Gastroesophageal sphincter (tissue), 3 donors: ENCODE measurements around the gene GAPDH.
"Not testable (repeated sequence)": the region's sequence is repeated elsewhere in the genome, so short reads cannot be mapped to it uniquely, and the experiment has no call there.

Experiments
- EP300 ChIP-seq: sonication (generic); formaldehyde crosslinking; IDR thresholded peaks from one replicate; pipeline ENCODE4 v1.6.1; 2017; ENCODE audit warnings: antibody characterized with exemption, mild to moderate bottlenecking
- POLR2A ChIP-seq, 2 donors: fragments of 450-650 bp; IDR thresholded peaks; one replicate each; pipeline ENCODE4 v1.6.1; 2017; ENCODE audit warnings: antibody characterized with exemption in 2 of 2, mild to moderate bottlenecking in 2 of 2, moderate library complexity in 1 of 2
- POLR2AphosphoS5 ChIP-seq: sonication (generic); formaldehyde crosslinking; IDR thresholded peaks from one replicate; pipeline ENCODE4 v1.6.1; 2017; ENCODE audit warnings: antibody characterized with exemption
- TF ChIP-seq, protein P1 (sequence below), 4 experiments: fragments of 200-600 bp in 2 of 4; fragments of 450-650 bp in 2 of 4; sonication (generic) in 1 of 4; IDR thresholded peaks; one replicate each; pipeline ENCODE4 v1.5.1; 2017 to 2019; ENCODE audit warnings: antibody characterized with exemption in 4 of 4, mild to moderate bottlenecking in 2 of 4, moderate library complexity in 2 of 4

DNA sequence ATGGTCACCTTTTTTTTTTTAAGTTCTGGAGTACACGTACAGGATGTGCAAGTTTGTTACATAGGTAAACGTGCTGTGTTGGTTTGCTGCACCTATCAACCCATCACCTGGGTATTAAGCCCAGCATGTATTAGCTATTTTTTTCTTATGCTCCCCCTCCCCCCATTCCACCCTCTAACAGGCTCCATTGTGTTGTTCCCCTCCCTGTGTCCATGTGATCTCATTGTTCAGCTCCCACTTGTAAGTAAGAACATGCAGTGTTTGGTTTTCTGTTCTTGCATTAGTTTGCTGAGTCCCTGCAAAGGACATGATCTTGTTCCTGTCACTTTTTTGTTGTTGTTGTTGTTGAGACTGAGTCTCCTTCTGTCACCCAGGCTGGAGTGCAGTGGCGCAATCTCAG lies 37.0 kb upstream of the GAPDH start:
- not testable (repeated sequence) for TF ChIP-seq POLR2A (IDR thresholded peaks at IDR 0.05); POLR2AphosphoS5; EP300
- TF ChIP-seq, protein P1, sequence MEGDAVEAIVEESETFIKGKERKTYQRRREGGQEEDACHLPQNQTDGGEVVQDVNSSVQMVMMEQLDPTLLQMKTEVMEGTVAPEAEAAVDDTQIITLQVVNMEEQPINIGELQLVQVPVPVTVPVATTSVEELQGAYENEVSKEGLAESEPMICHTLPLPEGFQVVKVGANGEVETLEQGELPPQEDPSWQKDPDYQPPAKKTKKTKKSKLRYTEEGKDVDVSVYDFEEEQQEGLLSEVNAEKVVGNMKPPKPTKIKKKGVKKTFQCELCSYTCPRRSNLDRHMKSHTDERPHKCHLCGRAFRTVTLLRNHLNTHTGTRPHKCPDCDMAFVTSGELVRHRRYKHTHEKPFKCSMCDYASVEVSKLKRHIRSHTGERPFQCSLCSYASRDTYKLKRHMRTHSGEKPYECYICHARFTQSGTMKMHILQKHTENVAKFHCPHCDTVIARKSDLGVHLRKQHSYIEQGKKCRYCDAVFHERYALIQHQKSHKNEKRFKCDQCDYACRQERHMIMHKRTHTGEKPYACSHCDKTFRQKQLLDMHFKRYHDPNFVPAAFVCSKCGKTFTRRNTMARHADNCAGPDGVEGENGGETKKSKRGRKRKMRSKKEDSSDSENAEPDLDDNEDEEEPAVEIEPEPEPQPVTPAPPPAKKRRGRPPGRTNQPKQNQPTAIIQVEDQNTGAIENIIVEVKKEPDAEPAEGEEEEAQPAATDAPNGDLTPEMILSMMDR (IDR thresholded peaks at IDR 0.05) = not testable (repeated sequence)
